ENCODE data around the gene INHA. TPM values are rescaled to one million over a fixed set of nuclear protein-coding genes. Genes with fewer than 3 reads are reported as not detected.

The INHA gene
- total RNA-seq, 1 donor from 2014 or later: not detected

- no peak for DNase-seq (ENCODE audit: low spot score)
Measured at GRCh38 chr2:219573166-219573565, 1.1 kb downstream of the INHA start.

DNA sequence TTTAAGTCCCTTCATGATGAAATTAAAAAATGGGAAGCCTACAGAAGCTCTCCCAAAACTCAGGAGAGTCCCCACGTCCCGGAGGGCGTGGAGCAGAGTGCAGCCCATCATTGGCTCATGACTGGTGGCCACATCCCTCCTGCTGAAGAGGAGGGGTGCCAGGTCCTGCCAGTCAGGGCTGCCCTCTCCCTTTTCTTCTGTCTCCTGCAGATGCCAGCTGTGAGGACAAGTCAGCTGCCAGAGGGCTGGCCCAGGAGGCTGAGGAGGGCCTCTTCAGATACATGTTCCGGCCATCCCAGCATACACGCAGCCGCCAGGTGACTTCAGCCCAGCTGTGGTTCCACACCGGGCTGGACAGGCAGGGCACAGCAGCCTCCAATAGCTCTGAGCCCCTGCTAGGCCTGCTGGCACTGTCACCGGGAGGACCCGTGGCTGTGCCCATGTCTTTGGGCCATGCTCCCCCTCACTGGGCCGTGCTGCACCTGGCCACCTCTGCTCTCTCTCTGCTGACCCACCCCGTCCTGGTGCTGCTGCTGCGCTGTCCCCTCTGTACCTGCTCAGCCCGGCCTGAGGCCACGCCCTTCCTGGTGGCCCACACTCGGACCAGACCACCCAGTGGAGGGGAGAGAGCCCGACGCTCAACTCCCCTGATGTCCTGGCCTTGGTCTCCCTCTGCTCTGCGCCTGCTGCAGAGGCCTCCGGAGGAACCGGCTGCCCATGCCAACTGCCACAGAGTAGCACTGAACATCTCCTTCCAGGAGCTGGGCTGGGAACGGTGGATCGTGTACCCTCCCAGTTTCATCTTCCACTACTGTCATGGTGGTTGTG, 2.6 kb downstream of the INHA start:
- no peak for DNase-seq (ENCODE audit: low spot score)

- DNase-seq (ENCODE audit: low spot score): no peak
Measured at GRCh38 chr2:219575566-219576504, 3.7 kb downstream of the INHA start.

- DNase-seq (ENCODE audit: low spot score): peak; percentile 64
Measured at GRCh38 chr2:219576505-219577388, 4.6 kb downstream of the INHA start.

DNA sequence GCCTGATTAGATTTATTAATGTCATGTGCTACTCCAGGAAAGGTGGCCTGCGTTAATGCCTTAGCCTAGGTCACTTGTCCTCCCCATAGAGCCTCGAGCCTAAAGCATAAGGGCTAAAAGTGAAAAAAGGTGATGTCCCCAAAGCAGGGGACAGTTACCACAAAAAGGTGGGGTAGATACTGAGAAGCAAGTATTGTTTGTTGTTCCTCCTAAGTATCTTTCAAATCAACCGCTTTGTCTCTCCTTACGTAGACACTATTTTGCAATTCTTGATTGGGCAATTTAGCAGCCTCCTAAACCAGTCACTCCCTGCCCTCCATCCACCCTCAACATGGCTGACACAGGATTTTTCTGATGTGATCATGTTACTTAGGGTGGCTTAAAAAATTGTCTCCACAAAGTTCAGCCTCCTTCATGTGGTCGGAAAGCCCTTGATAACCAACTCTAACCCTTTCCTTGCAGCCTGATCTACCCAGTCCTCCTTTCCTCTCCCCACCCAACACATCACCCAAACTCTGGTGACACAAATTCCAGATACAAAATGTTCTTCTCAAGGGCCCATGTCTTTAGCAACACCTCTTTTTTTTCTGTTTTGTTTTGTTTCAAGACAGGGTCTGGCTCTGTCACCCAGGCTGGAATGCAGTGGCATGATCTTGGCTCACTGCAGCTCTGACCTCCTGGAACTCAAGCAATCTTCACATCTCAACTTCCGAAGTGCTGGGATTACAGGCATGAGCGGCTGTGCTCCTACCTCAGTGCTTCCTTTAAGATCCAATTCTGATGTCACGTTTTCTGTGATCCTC, 6.9 kb downstream of the INHA start:
- DNase-seq (ENCODE audit: low spot score): no peak

DNA sequence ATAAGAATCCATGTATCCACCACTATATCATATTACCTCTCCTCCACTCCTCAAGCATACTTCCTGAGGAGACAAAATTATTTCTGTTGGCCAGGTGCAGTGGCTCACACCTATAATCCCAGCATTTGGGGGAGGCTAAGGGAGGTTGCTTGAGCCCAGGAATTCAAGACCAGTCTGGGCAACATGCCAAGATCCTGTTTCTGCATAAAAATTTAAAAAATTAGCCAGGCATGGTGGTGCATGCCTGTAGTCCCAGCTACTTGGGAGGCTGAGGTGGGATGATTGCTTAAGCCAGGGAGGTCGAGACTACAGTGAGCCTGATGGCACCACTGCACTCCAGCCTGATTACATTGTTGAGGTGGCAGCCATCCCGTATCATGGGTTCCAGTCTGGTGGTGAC, 9.2 kb downstream of the INHA start:
- no peak for DNase-seq (ENCODE audit: low spot score)

DNA sequence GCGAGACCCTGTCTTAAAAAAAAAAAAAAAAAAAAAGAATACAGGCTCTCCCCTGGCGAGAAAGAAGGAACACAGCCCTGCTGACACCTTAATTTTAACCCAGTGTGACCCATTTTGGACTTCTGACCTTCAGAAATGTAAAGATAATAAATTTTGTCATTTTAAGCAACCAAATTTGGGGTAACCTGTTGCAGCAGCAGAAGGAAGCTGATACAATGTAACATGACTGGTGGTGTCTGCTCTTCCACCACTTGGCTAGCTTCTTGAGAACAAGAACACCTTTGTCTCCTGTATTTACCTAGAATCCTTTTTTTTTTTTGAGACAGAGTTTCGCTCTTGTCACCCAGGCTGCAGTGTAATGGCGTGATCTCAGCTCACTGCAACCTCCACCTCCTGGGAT, 19.0 kb downstream of the INHA start:
- DNase-seq (ENCODE audit: low spot score): no peak

- peak; percentile 63 for DNase-seq (ENCODE audit: low spot score)
Measured at GRCh38 chr2:219592736-219593135, 20.6 kb downstream of the INHA start.

- DNase-seq (ENCODE audit: low spot score): no peak
Measured at GRCh38 chr2:219593154-219593553, 21.0 kb downstream of the INHA start.

DNA sequence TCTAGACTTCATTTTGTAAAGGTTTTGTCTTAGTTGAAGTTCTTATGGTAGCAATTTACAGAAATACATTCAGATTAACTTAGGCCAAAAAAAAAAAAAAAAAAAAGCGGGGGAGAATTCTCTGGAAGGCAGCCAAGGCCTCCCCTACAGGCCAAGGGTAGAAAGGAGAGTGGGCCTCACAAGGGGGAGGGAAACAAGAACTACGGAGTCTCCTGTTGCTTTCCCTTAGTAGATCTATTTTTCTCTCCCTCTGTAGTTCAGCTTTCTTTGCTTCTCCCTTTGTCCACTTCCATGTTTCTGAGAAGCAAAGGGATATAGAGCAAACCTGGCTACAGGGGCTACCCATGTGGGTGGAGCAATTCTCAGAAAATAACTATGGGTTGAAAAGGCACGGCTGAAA, 23.1 kb downstream of the INHA start:
- peak; percentile 72 for DNase-seq (ENCODE audit: low spot score)

DNA sequence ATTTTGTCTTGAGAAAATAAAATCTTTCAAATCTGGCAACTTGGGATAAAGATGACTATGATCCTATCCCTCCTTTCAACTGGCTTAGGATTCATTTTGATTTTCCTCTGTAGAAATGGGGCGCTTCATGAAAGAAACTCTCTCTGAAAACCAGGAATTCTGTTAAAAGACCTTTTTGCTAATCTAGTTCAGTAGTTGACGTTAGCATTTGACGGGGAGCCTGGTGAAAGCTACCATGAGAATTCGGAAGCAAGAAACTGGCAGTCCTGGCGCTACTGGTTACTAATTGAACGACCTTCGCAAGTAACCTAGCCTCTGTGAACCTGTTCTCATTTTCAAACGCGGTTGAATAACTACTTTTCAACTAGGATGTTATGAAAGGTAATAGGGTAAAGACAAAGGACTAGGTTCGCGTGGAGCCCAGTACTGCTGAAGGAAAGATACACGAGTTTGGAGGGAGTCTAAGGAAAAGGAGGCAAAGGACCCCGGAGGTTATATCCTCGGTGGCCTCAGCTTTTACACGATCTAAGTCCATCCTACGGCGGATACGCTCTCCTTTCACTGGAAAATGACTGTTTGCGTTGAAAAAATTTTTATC, 24.9 kb downstream of the INHA start:
- DNase-seq (ENCODE audit: low spot score): no peak

- DNase-seq (ENCODE audit: low spot score): peak; percentile 99
Measured at GRCh38 chr2:219597552-219598307, 25.6 kb downstream of the INHA start, which contains the start of gene STK11IP. TSS of gene STK11IP (plus strand) at chr2:219597857. CDS start at chr2:219598120, 263 bp downstream.

DNA sequence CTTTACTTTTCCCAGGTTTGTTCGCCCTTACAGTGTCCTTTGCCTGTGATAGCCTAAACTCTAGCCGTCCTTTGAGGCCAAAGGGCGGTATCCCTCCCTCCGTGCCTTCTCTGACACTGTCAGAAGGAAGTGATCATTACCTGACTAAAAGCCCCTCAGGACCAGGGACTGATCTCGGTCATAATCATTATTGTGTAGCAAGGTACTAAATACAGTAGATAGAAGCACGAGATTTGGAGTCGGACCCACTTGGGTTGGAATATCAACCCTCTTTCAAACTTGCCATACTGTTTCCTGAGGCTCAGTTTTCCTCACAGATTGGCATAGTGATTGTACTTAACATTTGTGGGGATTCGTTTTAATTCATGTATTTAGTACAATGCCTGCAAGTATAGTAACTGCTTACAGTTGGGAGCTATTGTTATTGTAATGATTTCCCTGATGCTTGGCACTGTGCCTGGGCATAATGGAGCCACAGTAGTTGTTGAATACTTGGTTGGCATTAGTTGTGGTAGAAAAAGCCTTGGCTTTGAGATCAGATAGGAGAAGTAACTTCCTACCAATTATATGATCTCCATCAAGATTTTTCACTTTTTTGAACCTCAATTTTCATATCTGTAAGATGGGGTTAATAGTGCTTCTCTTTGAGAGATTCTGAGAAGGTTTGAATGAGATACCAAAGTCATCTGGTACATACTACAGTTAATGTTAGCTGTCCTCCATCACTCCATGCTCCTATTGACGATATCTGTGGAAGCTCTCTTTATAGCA, 26.4 kb downstream of the INHA start:
- no peak for DNase-seq (ENCODE audit: low spot score)

DNA sequence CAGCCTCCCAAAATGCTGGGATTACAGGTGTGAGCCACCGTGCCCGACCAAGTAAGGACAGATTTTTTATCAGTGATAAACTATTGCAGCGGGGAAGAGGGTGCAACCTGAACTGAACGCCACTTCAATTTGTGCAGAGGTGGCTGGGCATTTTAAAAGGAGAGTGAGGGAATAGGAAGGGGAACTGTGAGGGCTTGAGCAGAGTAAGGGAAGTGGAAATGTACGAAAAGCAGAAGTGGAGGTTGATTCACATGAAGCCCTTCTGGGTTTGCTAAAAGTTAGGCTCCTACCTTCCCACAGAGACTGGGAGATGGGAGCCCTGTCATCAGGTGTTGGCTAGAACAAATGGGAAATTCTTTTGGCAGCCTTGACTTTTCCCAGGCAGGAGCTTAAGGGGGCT, 31.7 kb downstream of the INHA start:
- DNase-seq (ENCODE audit: low spot score): no peak

GRCh38 chr2:219605607-219605954, 33.5 kb downstream of the INHA start:
- DNase-seq (ENCODE audit: low spot score): no peak

GRCh38 chr2:219607931-219608330, 35.8 kb downstream of the INHA start:
- no peak for DNase-seq (ENCODE audit: low spot score)

GRCh38 chr2:219608399-219608964, 36.4 kb downstream of the INHA start:
- no peak for DNase-seq (ENCODE audit: low spot score)

- no peak for DNase-seq (ENCODE audit: low spot score)
Measured at GRCh38 chr2:219609149-219609750, 37.1 kb downstream of the INHA start.
